GM12864 (cell line): ENCODE data around the gene HERC3.

Experiments used
- DNase-seq: peaks from one replicate; pipeline ENCODE4 v3.0.0-alpha.2; 2011; ENCODE audit warnings: low read depth
- H3K4me3 ChIP-seq: 2 replicates; pipeline ENCODE4 v1.5.1; 2011; ENCODE audit warnings: mild to moderate bottlenecking, low read depth, low read length, control low read depth
- TF ChIP-seq, protein P1 (sequence below): IDR thresholded peaks from 2 replicates; pipeline ENCODE4 v1.5.1; 2011; ENCODE audit warnings: low read depth, mild to moderate bottlenecking, moderate library complexity, low read length, control low read depth, inconsistent platforms; ENCODE audit errors: missing control alignments

Gene HERC3

DNA sequence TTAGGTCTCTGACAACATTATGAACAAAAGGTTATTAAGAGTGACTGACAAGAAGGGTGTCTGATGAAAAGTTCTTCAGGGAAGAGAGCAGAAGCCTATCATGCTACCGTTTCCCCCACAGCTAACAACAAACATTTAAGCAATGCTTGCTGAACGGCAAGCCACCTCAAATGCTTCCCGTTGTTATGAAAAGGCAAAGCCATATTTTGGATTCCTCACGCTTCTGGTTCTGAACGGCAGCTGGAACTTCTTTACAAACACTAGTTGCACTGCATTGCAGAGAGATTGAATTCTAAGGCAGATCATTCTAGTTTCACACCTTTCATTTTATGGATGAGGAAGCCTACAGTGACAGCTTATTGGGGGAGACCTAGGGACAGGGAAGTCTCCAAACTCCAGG lies 153.9 kb downstream of the HERC3 start:
- no peak for DNase-seq

DNA sequence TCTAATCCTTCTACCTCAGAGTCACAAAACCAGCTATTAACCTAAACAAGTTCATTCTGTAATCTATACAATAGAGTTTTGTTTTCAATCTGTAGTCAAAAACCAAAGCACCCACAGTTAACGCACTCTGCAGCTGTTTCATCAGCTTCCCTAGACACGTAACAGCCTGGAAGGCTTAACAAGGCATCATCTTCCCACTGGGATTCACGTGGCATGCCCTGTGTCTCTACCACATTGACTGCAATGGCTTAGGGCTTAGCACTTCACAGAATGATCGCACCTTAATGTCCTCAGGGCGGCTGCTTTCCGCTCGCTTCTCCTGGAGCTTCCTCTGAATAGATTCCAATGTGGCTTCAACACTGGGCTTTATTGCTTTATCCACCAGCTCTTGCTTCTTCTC lies 155.1 kb downstream of the HERC3 start:
- TF ChIP-seq, protein P1, sequence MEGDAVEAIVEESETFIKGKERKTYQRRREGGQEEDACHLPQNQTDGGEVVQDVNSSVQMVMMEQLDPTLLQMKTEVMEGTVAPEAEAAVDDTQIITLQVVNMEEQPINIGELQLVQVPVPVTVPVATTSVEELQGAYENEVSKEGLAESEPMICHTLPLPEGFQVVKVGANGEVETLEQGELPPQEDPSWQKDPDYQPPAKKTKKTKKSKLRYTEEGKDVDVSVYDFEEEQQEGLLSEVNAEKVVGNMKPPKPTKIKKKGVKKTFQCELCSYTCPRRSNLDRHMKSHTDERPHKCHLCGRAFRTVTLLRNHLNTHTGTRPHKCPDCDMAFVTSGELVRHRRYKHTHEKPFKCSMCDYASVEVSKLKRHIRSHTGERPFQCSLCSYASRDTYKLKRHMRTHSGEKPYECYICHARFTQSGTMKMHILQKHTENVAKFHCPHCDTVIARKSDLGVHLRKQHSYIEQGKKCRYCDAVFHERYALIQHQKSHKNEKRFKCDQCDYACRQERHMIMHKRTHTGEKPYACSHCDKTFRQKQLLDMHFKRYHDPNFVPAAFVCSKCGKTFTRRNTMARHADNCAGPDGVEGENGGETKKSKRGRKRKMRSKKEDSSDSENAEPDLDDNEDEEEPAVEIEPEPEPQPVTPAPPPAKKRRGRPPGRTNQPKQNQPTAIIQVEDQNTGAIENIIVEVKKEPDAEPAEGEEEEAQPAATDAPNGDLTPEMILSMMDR: no peak
- no peak overlapping the region for H3K4me3 ChIP-seq
- DNase-seq: no peak

More for the DNA sequence above, 153.9 kb downstream of the HERC3 start:
- TF ChIP-seq, protein P1: no peak
- no peak overlapping the region for H3K4me3 ChIP-seq

DNA sequence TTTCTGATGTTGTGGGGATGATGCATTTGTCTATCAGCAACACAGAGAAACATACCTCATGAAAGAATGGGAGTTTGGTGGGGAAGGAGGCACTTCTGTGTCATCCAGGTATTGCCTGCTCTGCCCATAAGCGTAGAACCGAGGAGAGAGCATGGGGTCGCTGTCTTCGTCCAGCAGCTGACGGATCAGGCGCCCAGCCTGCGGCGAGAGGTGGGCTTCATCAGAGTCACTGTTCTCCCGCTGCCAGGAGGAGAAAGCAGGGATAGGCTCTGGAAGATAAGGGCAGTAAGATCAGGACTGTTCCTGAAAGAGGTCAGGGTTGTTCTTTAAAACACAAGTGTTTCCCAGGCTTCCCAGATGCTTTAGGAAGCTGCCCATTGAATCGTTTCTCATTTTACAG lies 158.1 kb downstream of the HERC3 start:
- TF ChIP-seq, protein P1: no peak
- no peak for DNase-seq
- no peak overlapping the region for H3K4me3 ChIP-seq

DNA sequence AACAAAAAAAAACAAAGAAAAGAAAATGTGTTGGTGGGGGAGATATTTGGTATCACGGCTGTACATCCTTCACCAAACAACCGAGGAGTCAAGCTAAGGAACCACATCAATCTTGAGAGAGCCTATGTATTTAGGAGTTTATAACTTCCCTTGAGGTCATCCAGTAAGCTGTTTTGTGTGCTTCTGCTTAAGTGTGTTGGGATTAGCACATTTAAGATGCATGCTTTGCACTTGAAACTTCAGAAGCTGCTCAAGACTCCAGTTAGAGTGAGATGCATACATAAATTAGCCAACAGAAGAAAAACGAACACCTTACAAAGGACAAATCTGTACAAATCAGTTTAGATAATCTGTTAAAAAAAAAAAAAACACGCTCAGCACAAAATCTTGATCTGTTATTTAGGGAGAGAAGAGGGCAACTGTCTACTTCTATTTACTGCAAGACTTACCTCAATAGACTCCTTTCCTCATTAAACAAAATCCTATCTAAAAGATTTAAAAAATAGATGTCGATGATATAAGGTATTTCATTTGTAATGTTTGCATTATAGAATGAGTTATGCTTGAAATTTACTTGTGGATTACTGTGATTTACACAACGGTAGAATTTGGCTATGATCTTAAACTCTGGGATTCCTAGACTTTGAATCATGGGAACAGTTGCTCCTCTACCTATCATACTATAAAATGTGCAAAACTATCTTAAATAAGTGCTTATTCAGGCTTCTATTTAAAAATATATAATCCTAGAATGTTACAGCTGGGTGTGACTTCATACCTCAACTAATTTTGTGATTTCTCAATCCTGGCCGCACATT lies 159.2 kb downstream of the HERC3 start:
- TF ChIP-seq, protein P1: no peak
- H3K4me3 ChIP-seq: no peak overlapping the region
- DNase-seq: no peak

DNA sequence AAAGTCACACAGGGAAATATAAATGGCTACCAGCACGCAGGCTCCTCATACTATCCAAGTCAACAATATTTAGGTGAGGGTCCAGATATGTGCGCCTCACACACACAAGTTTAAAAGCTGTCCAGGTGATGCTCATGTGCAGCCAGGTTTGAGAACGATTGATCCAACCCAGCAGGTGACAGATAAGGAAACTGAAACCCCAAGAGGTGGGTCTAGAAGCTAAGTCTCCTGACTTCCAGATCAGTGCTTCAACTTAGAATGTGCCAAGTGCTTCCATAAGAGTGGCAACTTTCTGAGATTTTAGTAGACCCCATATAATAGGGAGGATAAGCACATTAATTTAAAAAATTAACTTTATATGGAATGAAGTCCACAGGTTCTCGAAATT lies 159.8 kb downstream of the HERC3 start:
- TF ChIP-seq, protein P1: no peak
- H3K4me3 ChIP-seq: no peak overlapping the region
- DNase-seq: no peak

DNA sequence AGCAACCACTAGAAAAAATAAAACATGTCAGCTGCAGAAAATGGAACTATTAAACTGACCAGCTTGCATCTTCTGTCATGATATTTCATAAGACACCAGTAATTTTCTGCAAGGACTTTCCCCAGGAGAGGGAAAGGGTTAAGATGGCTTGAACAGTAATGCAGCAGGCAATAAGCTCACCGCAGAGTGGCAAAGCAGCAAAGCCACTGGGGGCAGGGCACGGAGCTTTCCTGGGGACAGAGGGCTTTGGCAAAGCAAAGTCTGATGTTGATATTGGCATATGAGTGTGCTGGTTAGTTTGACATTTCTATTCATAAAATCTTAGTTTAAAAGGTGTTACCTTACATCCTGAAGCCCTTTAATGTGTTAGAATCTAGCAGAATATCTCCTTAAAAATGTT lies 160.5 kb downstream of the HERC3 start:
- H3K4me3 ChIP-seq: no peak overlapping the region
- no peak for DNase-seq
- TF ChIP-seq, protein P1: no peak
